K562 (cell line): ENCODE measurements around the gene LRRC26. TPM values are rescaled to one million over a fixed set of nuclear protein-coding genes. Genes with fewer than 3 reads are reported as not detected.

ENCODE experiments used
- ATAC-seq: fragments of 200-7000 bp; cut with Tn5 transposase; 3 replicates; pipeline ENCODE4 v1.9.1; 2020; ENCODE audit warnings: moderate library complexity
- BruUV-seq: library from RNA; stranded (reverse); fragments of 400-500 nt; replicated peaks from 2 replicates; lab custom pipeline; 2021; lab: Mats Ljungman, UMichigan
- CTCF ChIA-PET: fragments of 300-600 bp; formaldehyde crosslinking; extraction: SDS; loops from one replicate; lab custom pipeline; 2021; ENCODE audit warnings: low intra/inter-chr PET ratio; lab: Yijun Ruan, JAX
- POLR2A ChIA-PET: fragments of 300-600, 350-650 bp; sonication (Branson Sonifier 250); formaldehyde crosslinking; extraction: SDS; loops from one replicate; lab custom pipeline; 2021; ENCODE audit warnings: antibody characterized with exemption, inconsistent platforms; lab: Yijun Ruan, JAX
- DNase-seq, 4 experiments: peaks; one replicate each; pipeline versions ENCODE4 v3.0.0 to v3.0.0-alpha.2; 2011 to 2018; ENCODE audit warnings: low spot score in 3 of 4, mixed read lengths in 3 of 4; ENCODE audit errors: extremely low read depth in 1 of 4
- FAIRE-seq: peaks from 2 replicates; lab custom pipeline; 2011; peaks lifted over from hg19 to GRCh38; lab: Jason Lieb, UNC
- H2AFZ ChIP-seq: 2 replicates; pipeline ENCODE4 v1.6.0; 2011; ENCODE audit warnings: low read depth, low read length, control low read depth, inconsistent platforms
- H3K27ac ChIP-seq: fragments of 200-600 bp; 3 replicates; pipeline ENCODE4 v1.8.0; 2011; ENCODE audit warnings: low read depth, mild to moderate bottlenecking, control low read depth, inconsistent platforms, low read length, moderate library complexity, mixed read lengths; ENCODE audit errors: extremely low read depth
- H3K27me3 ChIP-seq, 2 experiments: fragments of 300-600 bp in 1 of 2; 2 replicates in 1 of 2; 3 replicates in 1 of 2; pipeline versions ENCODE4 v1.6.0 to v1.8.0; 2011; ENCODE audit warnings: inconsistent platforms in 2 of 2, low read length in 2 of 2, mild to moderate bottlenecking in 1 of 2, mixed read lengths in 1 of 2, moderate library complexity in 1 of 2; ENCODE audit not compliant: control insufficient read depth in 2 of 2, insufficient read depth in 2 of 2
- H3K36me3 ChIP-seq: fragments of 300-600 bp; 3 replicates; pipeline ENCODE4 v1.8.0; 2011; ENCODE audit warnings: mild to moderate bottlenecking, low read length, inconsistent platforms; ENCODE audit not compliant: control insufficient read depth, insufficient read depth
- H3K4me1 ChIP-seq, 2 experiments: fragments of 200-600 bp in 1 of 2; replicated peaks in 1 of 2; 2 replicates in 1 of 2; 3 replicates in 1 of 2; pipeline versions ENCODE4 v1.5.1 to v1.8.0; 2011; ENCODE audit warnings: inconsistent platforms in 2 of 2, low read length in 2 of 2, mild to moderate bottlenecking in 1 of 2, mixed read lengths in 1 of 2, moderate library complexity in 1 of 2; ENCODE audit not compliant: control insufficient read depth in 2 of 2, insufficient read depth in 2 of 2
- H3K4me2 ChIP-seq: 2 replicates; pipeline ENCODE4 v1.6.1; 2011; ENCODE audit warnings: low read length, control low read depth, inconsistent platforms, mixed read lengths; ENCODE audit not compliant: insufficient read depth
- H3K4me3 ChIP-seq: fragments of 200-600 bp; sonication (generic), shearing (Covaris generic); 2 replicates; pipeline ENCODE4 v1.5.1; 2016; ENCODE audit warnings: control low read depth, inconsistent platforms
- H3K79me2 ChIP-seq: fragments of 200-600 bp; 3 replicates; pipeline ENCODE4 v1.8.0; 2011; ENCODE audit warnings: low read length, inconsistent platforms; ENCODE audit not compliant: control insufficient read depth, insufficient read depth
- H3K9ac ChIP-seq, 2 experiments: 2 replicates each; pipeline versions ENCODE4 v1.6.0 to v1.6.1; 2011; ENCODE audit warnings: low read depth in 2 of 2, low read length in 2 of 2, control low read depth in 1 of 2, inconsistent platforms in 1 of 2, mild to moderate bottlenecking in 1 of 2, mixed read lengths in 1 of 2; ENCODE audit not compliant: insufficient read depth in 1 of 2
- H3K9me1 ChIP-seq: one replicate; pipeline ENCODE4 v1.6.0; 2011; ENCODE audit warnings: inconsistent platforms, mild to moderate bottlenecking, low read length, moderate library complexity; ENCODE audit not compliant: control insufficient read depth, insufficient read depth
- H3K9me3 ChIP-seq: replicated peaks from 2 replicates; pipeline ENCODE4 v1.5.1; 2011; ENCODE audit warnings: low read depth, low read length, inconsistent platforms; ENCODE audit not compliant: control insufficient read depth, insufficient read depth
- H4K20me1 ChIP-seq: replicated peaks from 2 replicates; pipeline ENCODE4 v1.6.1; 2011; ENCODE audit warnings: low read length, inconsistent platforms, mixed read lengths; ENCODE audit not compliant: control insufficient read depth, insufficient read depth
- CEBPG ChIP-seq, 3 experiments: fragments of 200-800 bp in 1 of 3; sonication (Bioruptor generic) in 1 of 3; sonication (generic) in 1 of 3; formaldehyde crosslinking in 1 of 3; IDR thresholded peaks in 2 of 3; conservative IDR thresholded peaks in 1 of 3; 2 replicates each; pipeline versions ENCODE4 v1.6.1 to v1.8.0; 2016 to 2022; ENCODE audit warnings: missing compliant biosample characterization in 2 of 3, missing genetic modification characterization in 2 of 3, mild to moderate bottlenecking in 1 of 3, missing genetic modification reagents in 1 of 3
- CTCF ChIP-seq, 3 experiments: IDR thresholded peaks in 2 of 3; conservative IDR thresholded peaks in 1 of 3; 2 replicates each; pipeline ENCODE4 v1.5.1; 2011 to 2012; ENCODE audit warnings: low read length in 3 of 3, mild to moderate bottlenecking in 3 of 3, control low read depth in 2 of 3, improper control_type of control experiment in 1 of 3, inconsistent platforms in 1 of 3, low read depth in 1 of 3, mixed read lengths in 1 of 3, moderate library complexity in 1 of 3; ENCODE audit not compliant: insufficient read depth in 2 of 3
- CTCFL ChIP-seq: IDR thresholded peaks from 2 replicates; pipeline ENCODE4 v1.6.1; 2011; ENCODE audit warnings: borderline replicate concordance, low read depth, mild to moderate bottlenecking, moderate library complexity, low read length; ENCODE audit not compliant: insufficient read depth, poor library complexity, severe bottlenecking
- FOXJ3 ChIP-seq: sonication (generic); formaldehyde crosslinking; IDR thresholded peaks from 2 replicates; pipeline ENCODE4 v1.4.0; 2020; ENCODE audit warnings: mild to moderate bottlenecking, missing genetic modification reagents
- GABPA ChIP-seq: fragments of 200-800 bp; sonication (Bioruptor generic); conservative IDR thresholded peaks from 2 replicates; pipeline ENCODE4 v1.6.1; 2016; ENCODE audit warnings: low read depth, missing genetic modification characterization, missing compliant biosample characterization
- GATA2 ChIP-seq: sonication (generic); formaldehyde crosslinking; IDR thresholded peaks from 2 replicates; pipeline ENCODE4 v1.4.0; 2020; ENCODE audit warnings: mild to moderate bottlenecking, missing genetic modification reagents
- MAFK ChIP-seq: IDR thresholded peaks from 2 replicates; pipeline ENCODE4 v1.6.1; 2011; ENCODE audit warnings: low read length, improper control_type of control experiment
- PTBP1 ChIP-seq: fragments of 200-400 bp; formaldehyde crosslinking; IDR thresholded peaks from 2 replicates; pipeline ENCODE4 v1.6.1; 2017; ENCODE audit warnings: low read depth, low read length
- SP1 ChIP-seq: sonication (generic); formaldehyde crosslinking; IDR thresholded peaks from 2 replicates; pipeline ENCODE4 v1.8.1; 2022; ENCODE audit warnings: mild to moderate bottlenecking, missing genetic modification reagents
- SUPT5H ChIP-seq: fragments of 450-650 bp; IDR thresholded peaks from 2 replicates; pipeline ENCODE4 v1.6.1; 2016
- TFAP4 ChIP-seq: sonication (generic); formaldehyde crosslinking; IDR thresholded peaks from 2 replicates; pipeline ENCODE4 v1.8.0; 2022; ENCODE audit warnings: missing genetic modification reagents, mild to moderate bottlenecking, moderate library complexity, borderline replicate concordance
- ZBTB34 ChIP-seq: fragments of 250-450 bp; sonication (Bioruptor Pico); IDR thresholded peaks from 2 replicates; pipeline ENCODE4 v1.8.0; 2021; ENCODE audit warnings: mild to moderate bottlenecking, moderate library complexity
- ZNF217 ChIP-seq: sonication (generic); formaldehyde crosslinking; IDR thresholded peaks from 2 replicates; pipeline ENCODE4 v1.8.0; 2022; ENCODE audit warnings: mild to moderate bottlenecking, missing genetic modification reagents
- WGBS: fragments of 100-300 bp; shearing (Covaris generic); methylation state at CpG from one replicate; pipeline ENCODE4 v1.1.6; 2016; ENCODE audit warnings: low coverage, mixed read lengths; ENCODE audit not compliant: insufficient coverage; ENCODE audit errors: missing lambda C conversion rate; 5-methylcytosine and 5-hydroxymethylcytosine counted together
- in situ Hi-C: fragments of 300-500 bp; cut with MboI; formaldehyde crosslinking; loops from 4 replicates; pipeline ENCODE4 v1.15.0; 2018; ENCODE audit warnings: inconsistent platforms, mixed read lengths
- intact Hi-C: fragments of 100-400 bp; cut with micrococcal nuclease; formaldehyde crosslinking; loops from 2 replicates; pipeline ENCODE4 v1.14.2; 2022
- polyA plus RNA-seq, 8 experiments: library from polyadenylated mRNA; depleted of rRNA in 4 of 8; stranded (reverse) in 5 of 8; unstranded in 3 of 8; fragments of >200 nt; fragmentation: Nextera tagmentation in 2 of 8; fragmentation: Illumina TruSeq in 1 of 8; extraction: Ambion mirVana in 2 of 8; extraction: Trizol in 1 of 8; gene quantifications; 2 replicates each; pipeline versions ENCODE4 v1.2.1 to v1.2.3, GENCODE V29; 2011 to 2014; ENCODE audit warnings: inconsistent platforms in 1 of 8, missing spikeins in 1 of 8
- total RNA-seq, 7 experiments: library from RNA; depleted of rRNA in 6 of 7; stranded (reverse); fragments of >200 nt in 6 of 7; fragmentation: Illumina TruSeq in 2 of 7; extraction: Trizol in 2 of 7; gene quantifications; 2 replicates each; pipeline versions ENCODE4 v1.2.1 to v1.2.3, GENCODE V29; 2011 to 2021; ENCODE audit warnings: low replicate concordance in 1 of 7

Gene LRRC26
- total and polyA plus RNA-seq, 9 of the 15 experiments (the other 6 are each of a cell fraction or from before 2014, with no cell fraction given): not detected

- Histone ChIP-seq H4K20me1 (no peaks in the 10 kb centered on the region), H3K4me2 (peak overlapping the region; percentile 82), H3K79me2 (peaks cover 18% of the 10 kb centered on the region; the same call in 2 of the 3 replicates), H3K4me1 (peaks cover 28 to 88% of the 10 kb centered on the region in 2 experiments), H3K27ac (peak overlapping the region; percentile 72), H3K9me1 (no peaks in the 10 kb centered on the region), H3K9me3 (no peaks in the 10 kb centered on the region), H3K27me3 (no peaks in the 10 kb centered on the region), H3K4me3 (peak overlapping the region; percentile 40), H2AFZ (peak overlapping the region; percentile 35; the same call in 1 of the 2 replicates), H3K9ac (peak overlapping the region; percentile 76 to 92), H3K36me3 (peaks cover 35% of the 10 kb centered on the region; the same call in 2 of the 3 replicates)
- DNase-seq (peak; percentile 84 to 92 (median 88)), ATAC-seq (peak; percentile 88), FAIRE-seq (peak; percentile 98)
- in situ Hi-C loops (no loop called here), intact Hi-C loops (loop anchor here (2.0 kb wide), 1 partner anchor 17 kb away; the partner anchor contains the start of gene TPRN)
- 15% methylated on average over 30 of the region's 36 CpGs for WGBS
- ChIA-PET CTCF (no interaction called here), POLR2A (interaction anchor here (0.5 to 2.1 kb wide), 9 partner anchors 8 to 90 kb away, joined by 3 to 13 read pairs (median 4); no protein-coding TSS in a partner anchor)
- BruUV-seq: TSS peak; percentile 37
- TF ChIP-seq CEBPG (CRISPR knock-in tag; IDR thresholded peaks at IDR 0.05) (no peak), CEBPG (tag; conservative IDR thresholded peaks at IDR 0.05 in 1 of 2, IDR thresholded peaks at IDR 0.05 in 1 of 2) (no peak), SUPT5H (peak; percentile 62), ZBTB34 (CRISPR knock-in tag) (no peak), CTCF (IDR thresholded peaks at IDR 0.05 in 2 of 3, conservative IDR thresholded peaks at IDR 0.05 in 1 of 3; ENCODE audit: insufficient read depth in 2 of 3, low read depth in 1 of 3, low read length in 3 of 3) (peak in 1 of 3 experiments; percentile 27; a peak in 2 of 6 replicates), FOXJ3 (CRISPR knock-in tag) (no peak), SP1 (CRISPR knock-in tag) (peak; percentile 69), ZNF217 (CRISPR knock-in tag) (no peak), PTBP1 (no peak), GATA2 (CRISPR knock-in tag) (no peak), CTCFL (no peak), GABPA (peak; percentile 86), TFAP4 (peak; percentile 63), MAFK (no peak)
Observed at GRCh38 chr9:137217276-137218211, 47.7 kb upstream of the LRRC26 start.
